Endothelial cell of umbilical vein (primary cell): ENCODE data around the gene G6PC2. TPM values are rescaled to one million over a fixed set of nuclear protein-coding genes. Genes with fewer than 3 reads are reported as not detected.

Experiments used
- BruUV-seq: library from RNA; stranded (reverse); fragments of 400-500 nt; replicated peaks from 2 replicates; lab custom pipeline; 2021; lab: Mats Ljungman, UMichigan
- CTCF ChIA-PET: fragments of 300-600, 350-600 bp; sonication (Branson Sonifier 250); formaldehyde crosslinking; loops from one replicate; lab custom pipeline; 2021; ENCODE audit warnings: antibody characterized with exemption, inconsistent platforms; lab: Charles Lee
- POLR2A ChIA-PET: fragments of 300-600, 350-600 bp; sonication (Branson Sonifier 250); formaldehyde crosslinking; loops from one replicate; lab custom pipeline; 2021; ENCODE audit warnings: antibody characterized with exemption, inconsistent platforms; lab: Charles Lee
- DNase-seq: peaks from one replicate; pipeline ENCODE4 v3.0.0-alpha.2; 2011; ENCODE audit warnings: low read depth, low spot score
- FAIRE-seq: peaks from 2 replicates; lab custom pipeline; 2011; peaks lifted over from hg19 to GRCh38; lab: Jason Lieb, UNC
- H2AFZ ChIP-seq: 2 replicates; pipeline ENCODE4 v1.6.0; 2012; ENCODE audit warnings: low read depth, low read length, control low read depth, inconsistent platforms
- H3K27ac ChIP-seq: 2 replicates; pipeline ENCODE4 v1.5.1; 2011; ENCODE audit warnings: low read depth, mild to moderate bottlenecking, control low read depth, low read length, moderate library complexity; ENCODE audit not compliant: insufficient read depth
- H3K27me3 ChIP-seq, 2 experiments: 2 replicates each; pipeline versions ENCODE4 v1.6.0 to v1.6.1; 2011; ENCODE audit warnings: low read length in 2 of 2, mixed read lengths in 1 of 2; ENCODE audit not compliant: control insufficient read depth in 2 of 2, insufficient read depth in 2 of 2
- H3K36me3 ChIP-seq, 2 experiments: 2 replicates in 1 of 2; 3 replicates in 1 of 2; pipeline ENCODE4 v1.5.1; 2011; ENCODE audit warnings: low read length in 2 of 2, mild to moderate bottlenecking in 1 of 2, moderate library complexity in 1 of 2; ENCODE audit not compliant: control insufficient read depth in 2 of 2, insufficient read depth in 2 of 2; ENCODE audit errors: extremely low read depth in 1 of 2
- H3K4me1 ChIP-seq: 3 replicates; pipeline ENCODE4 v1.5.1; 2011; ENCODE audit warnings: mild to moderate bottlenecking, low read length; ENCODE audit not compliant: control insufficient read depth, insufficient read depth; ENCODE audit errors: extremely low read depth
- H3K4me2 ChIP-seq: 2 replicates; pipeline ENCODE4 v1.6.1; 2011; ENCODE audit warnings: low read length, control low read depth, mixed read lengths; ENCODE audit not compliant: insufficient read depth
- H3K4me3 ChIP-seq, 3 experiments: fragments of 200-600 bp in 1 of 3; sonication (generic), shearing (Covaris generic) in 1 of 3; replicated peaks in 1 of 3; 2 replicates each; pipeline ENCODE4 v1.5.1; 2011 to 2016; ENCODE audit warnings: control low read depth in 3 of 3, low read length in 3 of 3, mild to moderate bottlenecking in 2 of 3, inconsistent platforms in 1 of 3, low read depth in 1 of 3, moderate library complexity in 1 of 3; ENCODE audit not compliant: insufficient read depth in 1 of 3
- H3K79me2 ChIP-seq: 2 replicates; pipeline ENCODE4 v1.6.0; 2012; ENCODE audit warnings: low read length, inconsistent platforms; ENCODE audit not compliant: control insufficient read depth, insufficient read depth
- H3K9ac ChIP-seq: replicated peaks from 2 replicates; pipeline ENCODE3; 2011; ENCODE audit warnings: low read length, control low read depth; ENCODE audit not compliant: insufficient read depth; ENCODE audit errors: extremely low read depth
- H3K9me1 ChIP-seq: replicated peaks from 3 replicates; pipeline ENCODE4 v1.6.0; 2011; ENCODE audit warnings: mild to moderate bottlenecking, low read length; ENCODE audit not compliant: control insufficient read depth, insufficient read depth; ENCODE audit errors: extremely low read depth
- H3K9me3 ChIP-seq: replicated peaks from 2 replicates; pipeline ENCODE4 v1.5.1; 2012; ENCODE audit warnings: low read length, inconsistent platforms; ENCODE audit not compliant: control insufficient read depth, insufficient read depth
- H4K20me1 ChIP-seq: replicated peaks from 2 replicates; pipeline ENCODE3; 2011; ENCODE audit warnings: mild to moderate bottlenecking, low read length; ENCODE audit not compliant: control insufficient read depth, insufficient read depth; ENCODE audit errors: extremely low read depth
- POLR2A ChIP-seq: IDR thresholded peaks from 2 replicates; pipeline ENCODE4 v1.6.1; 2012; ENCODE audit warnings: low read depth, mild to moderate bottlenecking, control low read depth, low read length
- dilution Hi-C: fragments of 300-500 bp; cut with MboI; formaldehyde crosslinking; loops from one replicate; pipeline ENCODE4 v1.15.0; 2019; ENCODE audit warnings: low sequenced_read_pairs; ENCODE audit not compliant: extremely low pct_ligation_motif_present
- intact Hi-C: fragments of 100-400 bp; cut with micrococcal nuclease; formaldehyde crosslinking; loops from one replicate; pipeline ENCODE4 v1.10.0; 2022
- polyA plus RNA-seq, 4 experiments: library from polyadenylated mRNA; depleted of rRNA in 3 of 4; stranded (reverse) in 3 of 4; unstranded in 1 of 4; fragments of >200 nt; gene quantifications; 2 replicates each; pipeline versions ENCODE4 v1.2.1 to v1.2.3, GENCODE V29; 2011 to 2012; ENCODE audit warnings: missing spikeins in 1 of 4
- total RNA-seq: library from RNA; stranded (reverse); gene quantifications from 2 replicates; pipeline ENCODE4 v1.2.3, GENCODE V29; 2021
- TF ChIP-seq, protein P1 (sequence below), 2 donors: IDR thresholded peaks; 1 replicate in 1 of 2; 2 replicates in 1 of 2; pipeline ENCODE4 v1.5.1; 2011; ENCODE audit warnings: low read length in 2 of 2, mild to moderate bottlenecking in 2 of 2, moderate library complexity in 2 of 2, control low read depth in 1 of 2, inconsistent platforms in 1 of 2, low read depth in 1 of 2; ENCODE audit not compliant: insufficient read depth in 1 of 2; ENCODE audit errors: extremely low read depth in 1 of 2
- TF ChIP-seq, protein P2 (sequence below): IDR thresholded peaks from 2 replicates; pipeline ENCODE4 v1.6.1; 2011; ENCODE audit not compliant: insufficient read depth, insufficient read length

G6PC2 gene
- total and polyA plus RNA-seq, 2 donors (not counting 3 experiments of a cell fraction or from before 2014, with no cell fraction given), result not detected

DNA sequence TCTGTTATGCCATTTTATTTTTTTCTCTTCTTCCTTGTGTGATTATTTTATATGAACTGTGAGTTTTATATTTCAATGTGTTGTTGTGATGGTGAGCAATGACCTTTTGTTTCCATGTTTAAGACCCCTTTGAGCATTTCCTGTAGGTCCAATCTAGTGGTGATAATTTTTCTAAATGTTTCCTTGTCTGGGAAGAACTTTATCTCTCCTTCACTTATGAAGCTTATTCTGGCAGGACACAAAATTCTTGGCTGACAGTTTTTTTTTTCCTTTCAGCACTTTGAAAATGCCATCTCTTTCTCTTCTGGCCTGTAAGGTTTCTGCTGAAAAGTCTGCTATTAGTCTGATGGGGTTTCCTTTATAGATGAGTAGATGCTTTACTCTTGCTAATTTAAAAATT lies 53.2 kb downstream of the G6PC2 start:
- Histone ChIP-seq H3K4me3 (no peak overlapping the region), H3K4me1 (no peaks in the 10 kb centered on the region), H3K9me1 (no peaks in the 10 kb centered on the region), H3K27ac (no peak overlapping the region), H3K4me2 (no peak overlapping the region), H4K20me1 (no peaks in the 10 kb centered on the region), H3K27me3 (no peaks in the 10 kb centered on the region), H3K9me3 (peaks cover 3% of the 10 kb centered on the region), H3K9ac (no peak overlapping the region), H2AFZ (no peak overlapping the region), H3K79me2 (no peaks in the 10 kb centered on the region), H3K36me3 (no peaks in the 10 kb centered on the region)
- ChIA-PET POLR2A (no interaction called here), CTCF (no interaction called here)
- no peak for FAIRE-seq
- dilution Hi-C loops (no loop called here), intact Hi-C loops (no loop called here)
- BruUV-seq, result no TSS peak
- TF ChIP-seq, protein P1, sequence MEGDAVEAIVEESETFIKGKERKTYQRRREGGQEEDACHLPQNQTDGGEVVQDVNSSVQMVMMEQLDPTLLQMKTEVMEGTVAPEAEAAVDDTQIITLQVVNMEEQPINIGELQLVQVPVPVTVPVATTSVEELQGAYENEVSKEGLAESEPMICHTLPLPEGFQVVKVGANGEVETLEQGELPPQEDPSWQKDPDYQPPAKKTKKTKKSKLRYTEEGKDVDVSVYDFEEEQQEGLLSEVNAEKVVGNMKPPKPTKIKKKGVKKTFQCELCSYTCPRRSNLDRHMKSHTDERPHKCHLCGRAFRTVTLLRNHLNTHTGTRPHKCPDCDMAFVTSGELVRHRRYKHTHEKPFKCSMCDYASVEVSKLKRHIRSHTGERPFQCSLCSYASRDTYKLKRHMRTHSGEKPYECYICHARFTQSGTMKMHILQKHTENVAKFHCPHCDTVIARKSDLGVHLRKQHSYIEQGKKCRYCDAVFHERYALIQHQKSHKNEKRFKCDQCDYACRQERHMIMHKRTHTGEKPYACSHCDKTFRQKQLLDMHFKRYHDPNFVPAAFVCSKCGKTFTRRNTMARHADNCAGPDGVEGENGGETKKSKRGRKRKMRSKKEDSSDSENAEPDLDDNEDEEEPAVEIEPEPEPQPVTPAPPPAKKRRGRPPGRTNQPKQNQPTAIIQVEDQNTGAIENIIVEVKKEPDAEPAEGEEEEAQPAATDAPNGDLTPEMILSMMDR (IDR thresholded peaks at IDR 0.05; ENCODE audit: extremely low read depth in 1 of 2, insufficient read depth in 1 of 2, low read depth in 1 of 2, low read length in 2 of 2), result no peak
- DNase-seq, result no peak

GRCh38 chr2:168955321-168955720 lies 54.2 kb downstream of the G6PC2 start:
- no peaks in the 10 kb centered on the region for H4K20me1 ChIP-seq
- H3K4me1 ChIP-seq, result no peaks in the 10 kb centered on the region
- H3K9me3 ChIP-seq, result peaks cover 3% of the 10 kb centered on the region
- no peak overlapping the region for H3K27ac ChIP-seq
- no peak overlapping the region for H3K4me2 ChIP-seq
- no TSS peak for BruUV-seq
- intact Hi-C loops (no loop called here), dilution Hi-C loops (no loop called here)
- no peak for DNase-seq
- no peaks in the 10 kb centered on the region for H3K27me3 ChIP-seq
- no peak overlapping the region for H3K9ac ChIP-seq
- H3K9me1 ChIP-seq, result no peaks in the 10 kb centered on the region
- TF ChIP-seq, protein P2, sequence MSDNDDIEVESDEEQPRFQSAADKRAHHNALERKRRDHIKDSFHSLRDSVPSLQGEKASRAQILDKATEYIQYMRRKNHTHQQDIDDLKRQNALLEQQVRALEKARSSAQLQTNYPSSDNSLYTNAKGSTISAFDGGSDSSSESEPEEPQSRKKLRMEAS, result no peak
- no peak for TF ChIP-seq POLR2A
- ChIA-PET CTCF (no interaction called here), POLR2A (no interaction called here)
- H2AFZ ChIP-seq, result no peak overlapping the region
- H3K4me3 ChIP-seq, result no peak overlapping the region
- FAIRE-seq, result no peak
- no peaks in the 10 kb centered on the region for H3K79me2 ChIP-seq
- H3K36me3 ChIP-seq, result no peaks in the 10 kb centered on the region
